H1 (cell line): ENCODE results near the gene TOP2A. TPM values are rescaled to one million over a fixed set of nuclear protein-coding genes. Genes with fewer than 3 reads are reported as not detected.

ENCODE experiments used
- CTCF ChIA-PET: fragments of 300-600 bp; sonication (Branson Sonifier 250); formaldehyde crosslinking; loops from one replicate; lab custom pipeline; 2021; ENCODE audit not compliant: partially characterized antibody; lab: Charles Lee
- POLR2A ChIA-PET: fragments of 300-600 bp; sonication (Branson Sonifier 250); formaldehyde crosslinking; loops from one replicate; lab custom pipeline; 2021; ENCODE audit warnings: inconsistent platforms; ENCODE audit not compliant: partially characterized antibody; lab: Charles Lee
- DNase-seq, 2 experiments: peaks; one replicate each; pipeline versions ENCODE4 v3.0.0 to v3.0.0-alpha.2; 2010 to 2022; ENCODE audit warnings: low spot score in 2 of 2, low read depth in 1 of 2, mixed read lengths in 1 of 2
- FAIRE-seq: peaks from 2 replicates; lab custom pipeline; 2011; peaks lifted over from hg19 to GRCh38; lab: Jason Lieb, UNC
- H2AFZ ChIP-seq: 2 replicates; pipeline ENCODE4 v1.8.1; 2012; ENCODE audit warnings: low read length, inconsistent platforms
- H2AK5ac ChIP-seq: 2 replicates; pipeline ENCODE4 v1.6.1; 2013; ENCODE audit warnings: low read depth, low read length
- H2BK120ac ChIP-seq: replicated peaks from 2 replicates; pipeline ENCODE3; 2013; ENCODE audit warnings: low read depth, low read length, inconsistent platforms
- H2BK12ac ChIP-seq: 2 replicates; pipeline ENCODE4 v1.6.1; 2013; ENCODE audit warnings: low read depth, low read length
- H2BK15ac ChIP-seq: 2 replicates; pipeline ENCODE4 v1.6.1; 2013; ENCODE audit warnings: low read length
- H2BK20ac ChIP-seq: 2 replicates; pipeline ENCODE4 v1.6.1; 2013; ENCODE audit warnings: low read length
- H2BK5ac ChIP-seq: 2 replicates; pipeline ENCODE4 v1.6.1; 2013; ENCODE audit warnings: low read depth, low read length
- H3K14ac ChIP-seq: 2 replicates; pipeline ENCODE4 v1.6.1; 2013; ENCODE audit warnings: inconsistent platforms; ENCODE audit not compliant: insufficient read length
- H3K18ac ChIP-seq: 2 replicates; pipeline ENCODE4 v1.6.1; 2013; ENCODE audit warnings: low read length; ENCODE audit errors: extremely low read depth
- H3K23ac ChIP-seq: 2 replicates; pipeline ENCODE4 v1.6.1; 2013; ENCODE audit warnings: inconsistent platforms; ENCODE audit not compliant: insufficient read length
- H3K23me2 ChIP-seq: 2 replicates; pipeline ENCODE4 v1.6.1; 2013; ENCODE audit warnings: low read depth, low read length
- H3K27ac ChIP-seq: 2 replicates; pipeline ENCODE4 v1.6.1; 2011; ENCODE audit warnings: low read depth, low read length, inconsistent platforms
- H3K27me3 ChIP-seq, 4 experiments: replicated peaks in 1 of 4; 1 replicate in 1 of 4; 2 replicates in 3 of 4; pipeline versions ENCODE4 v1.6.1 to v1.8.1; 2011 to 2013; ENCODE audit warnings: low read length in 3 of 4, mild to moderate bottlenecking in 3 of 4, inconsistent platforms in 2 of 4, mixed read lengths in 2 of 4, moderate library complexity in 1 of 4; ENCODE audit not compliant: control insufficient read depth in 3 of 4, insufficient read depth in 3 of 4; ENCODE audit errors: extremely low read depth in 1 of 4
- H3K36me3 ChIP-seq, 4 experiments: 2 replicates each; pipeline versions ENCODE4 v1.6.1 to v1.8.1; 2011 to 2013; ENCODE audit warnings: mild to moderate bottlenecking in 4 of 4, low read length in 3 of 4, moderate library complexity in 2 of 4, control low read depth in 1 of 4, inconsistent platforms in 1 of 4; ENCODE audit not compliant: insufficient read depth in 4 of 4, control insufficient read depth in 2 of 4
- H3K4ac ChIP-seq: replicated peaks from 2 replicates; pipeline ENCODE3; 2013; ENCODE audit warnings: low read length, low read depth, mixed read lengths, inconsistent platforms; ENCODE audit not compliant: insufficient read length
- H3K4me1 ChIP-seq, 4 experiments: replicated peaks in 1 of 4; 1 replicate in 1 of 4; 2 replicates in 3 of 4; pipeline versions ENCODE4 v1.6.1 to v1.8.1; 2011 to 2013; ENCODE audit warnings: low read length in 3 of 4, inconsistent platforms in 2 of 4, mixed read lengths in 1 of 4; ENCODE audit not compliant: insufficient read depth in 4 of 4, control insufficient read depth in 3 of 4
- H3K4me2 ChIP-seq, 2 experiments: 2 replicates each; pipeline versions ENCODE4 v1.6.1 to v1.8.1; 2011 to 2013; ENCODE audit warnings: low read depth in 2 of 2, low read length in 2 of 2, control low read depth in 1 of 2, inconsistent platforms in 1 of 2, mild to moderate bottlenecking in 1 of 2; ENCODE audit not compliant: insufficient read depth in 1 of 2
- H3K4me3 ChIP-seq, 4 experiments: fragments of 200-600, 300-600 bp in 1 of 4; sonication (generic), shearing (Covaris generic), sonication (Bioruptor Twin) in 1 of 4; 2 replicates each; pipeline versions ENCODE4 v1.5.1 to v1.8.1; 2011 to 2016; ENCODE audit warnings: low read length in 4 of 4, low read depth in 3 of 4, control low read depth in 2 of 4, inconsistent platforms in 2 of 4, mild to moderate bottlenecking in 2 of 4, mixed read lengths in 1 of 4, moderate library complexity in 1 of 4; ENCODE audit not compliant: insufficient read depth in 2 of 4; ENCODE audit errors: extremely low read depth in 1 of 4
- H3K56ac ChIP-seq: replicated peaks from 2 replicates; pipeline ENCODE3; 2013; ENCODE audit warnings: low read depth, mild to moderate bottlenecking, mixed read lengths, low read length, inconsistent platforms; ENCODE audit not compliant: insufficient read length
- H3K79me1 ChIP-seq: 2 replicates; pipeline ENCODE4 v1.6.1; 2013; ENCODE audit warnings: low read depth, low read length, control low read depth
- H3K79me2 ChIP-seq, 2 experiments: 2 replicates each; pipeline versions ENCODE4 v1.6.1 to v1.8.1; 2012 to 2013; ENCODE audit warnings: low read length in 2 of 2, mild to moderate bottlenecking in 2 of 2, inconsistent platforms in 1 of 2; ENCODE audit not compliant: insufficient read depth in 2 of 2, control insufficient read depth in 1 of 2
- H3K9ac ChIP-seq, 4 experiments: replicated peaks in 1 of 4; 1 replicate in 1 of 4; 2 replicates in 3 of 4; pipeline versions ENCODE4 v1.6.1 to v1.8.1; 2011 to 2013; ENCODE audit warnings: low read depth in 3 of 4, low read length in 3 of 4, control low read depth in 2 of 4, mild to moderate bottlenecking in 2 of 4, moderate library complexity in 2 of 4, inconsistent platforms in 1 of 4; ENCODE audit errors: extremely low read depth in 1 of 4
- H3K9me3 ChIP-seq, 2 experiments: 2 replicates each; pipeline versions ENCODE4 v1.6.1 to v1.8.1; 2012 to 2013; ENCODE audit warnings: mild to moderate bottlenecking in 2 of 2, moderate library complexity in 2 of 2, control low read depth in 1 of 2, inconsistent platforms in 1 of 2, low read depth in 1 of 2, low read length in 1 of 2, mixed read lengths in 1 of 2; ENCODE audit not compliant: insufficient read depth in 2 of 2
- H4K20me1 ChIP-seq, 2 experiments: replicated peaks in 1 of 2; 2 replicates each; pipeline versions ENCODE3 to v1.8.1; 2011 to 2013; ENCODE audit warnings: inconsistent platforms in 2 of 2, low read length in 2 of 2, mild to moderate bottlenecking in 1 of 2; ENCODE audit not compliant: insufficient read depth in 2 of 2, control insufficient read depth in 1 of 2
- H4K5ac ChIP-seq: 2 replicates; pipeline ENCODE4 v1.6.1; 2013; ENCODE audit warnings: low read length, low read depth, mixed read lengths, inconsistent platforms; ENCODE audit not compliant: insufficient read length
- H4K8ac ChIP-seq: 2 replicates; pipeline ENCODE4 v1.8.0; 2013; ENCODE audit warnings: mild to moderate bottlenecking, moderate library complexity, low read length, inconsistent platforms; ENCODE audit not compliant: insufficient read depth; ENCODE audit errors: extremely low read depth
- H4K91ac ChIP-seq: replicated peaks from 2 replicates; pipeline ENCODE3; 2013; ENCODE audit warnings: low read length, mixed read lengths, inconsistent platforms; ENCODE audit not compliant: insufficient read length
- BACH1 ChIP-seq: IDR thresholded peaks from 2 replicates; pipeline ENCODE4 v1.6.1; 2012; ENCODE audit warnings: low read length, improper control_type of control experiment
- CTCF ChIP-seq, 3 experiments: IDR thresholded peaks; 1 replicate in 2 of 3; 2 replicates in 1 of 3; pipeline versions ENCODE4 v1.5.1 to v1.6.1; 2011; ENCODE audit warnings: low read length in 3 of 3, mild to moderate bottlenecking in 3 of 3, inconsistent platforms in 2 of 3, low read depth in 1 of 3, moderate library complexity in 1 of 3; ENCODE audit not compliant: insufficient read depth in 1 of 3; ENCODE audit errors: control extremely low read depth in 1 of 3
- EP300 ChIP-seq, 2 experiments: IDR thresholded peaks; 1 replicate in 1 of 2; 2 replicates in 1 of 2; pipeline ENCODE4 v1.6.1; 2011 to 2012; ENCODE audit warnings: low read depth in 2 of 2, low read length in 2 of 2, mild to moderate bottlenecking in 2 of 2, borderline replicate concordance in 1 of 2, inconsistent platforms in 1 of 2, moderate library complexity in 1 of 2
- JUND ChIP-seq: IDR thresholded peaks from 2 replicates; pipeline ENCODE4 v1.6.1; 2011; ENCODE audit warnings: mild to moderate bottlenecking, improper control_type of control experiment, low read length
- KDM5A ChIP-seq: fragments of 200-600 bp; IDR thresholded peaks from 2 replicates; pipeline ENCODE4 v1.7.1; 2012; ENCODE audit warnings: mild to moderate bottlenecking, low read length, inconsistent platforms, mixed read lengths
- PHF8 ChIP-seq: fragments of 200-600 bp; sonication (generic); conservative IDR thresholded peaks from 2 replicates; pipeline ENCODE4 v1.7.1; 2012; ENCODE audit warnings: low read depth, mild to moderate bottlenecking, inconsistent platforms, low read length, moderate library complexity
- RNF2 ChIP-seq: fragments of 200-900, 300-1000 bp; sonication (generic); IDR thresholded peaks from 2 replicates; pipeline ENCODE4 v1.7.1; 2016; ENCODE audit warnings: borderline replicate concordance, low read depth, mild to moderate bottlenecking, antibody characterized with exemption, low read length; ENCODE audit not compliant: poor library complexity, severe bottlenecking; ENCODE audit errors: missing control alignments
- SIX5 ChIP-seq: IDR thresholded peaks from 2 replicates; pipeline ENCODE4 v1.6.1; 2011; ENCODE audit warnings: mild to moderate bottlenecking, low read depth, low read length
- SUZ12 ChIP-seq: fragments of 200-600 bp; sonication (generic); IDR thresholded peaks from 2 replicates; pipeline ENCODE4 v1.6.1; 2012; ENCODE audit warnings: mild to moderate bottlenecking, inconsistent platforms, low read length, moderate library complexity, mixed read lengths
- TAF1 ChIP-seq: IDR thresholded peaks from 2 replicates; pipeline ENCODE4 v1.6.1; 2011; ENCODE audit warnings: mild to moderate bottlenecking, low read depth, low read length
- WGBS, 2 experiments: shearing (Covaris generic) in 1 of 2; methylation state at CpG; one replicate each; pipeline versions ENCODE4 v1.1.6 to v1.1.7; 2013 to 2015; ENCODE audit warnings: low lambda C conversion rate in 2 of 2, mixed read lengths in 2 of 2, inconsistent platforms in 1 of 2, low coverage in 1 of 2, missing lambda C conversion rate in 1 of 2; ENCODE audit not compliant: insufficient replicate concordance in 2 of 2, insufficient coverage in 1 of 2, insufficient read length in 1 of 2; ENCODE audit errors: extremely low coverage in 1 of 2, missing lambda C conversion rate in 1 of 2; 5-methylcytosine and 5-hydroxymethylcytosine counted together
- polyA plus RNA-seq, 7 experiments: library from polyadenylated mRNA; depleted of rRNA in 3 of 7; stranded (reverse) in 5 of 7; unstranded in 2 of 7; fragments of >200 nt in 5 of 7; fragments of 200-250 nt in 2 of 7; gene quantifications; 1 replicate in 5 of 7; 2 replicates in 1 of 7; 4 replicates in 1 of 7; pipeline versions ENCODE4 v1.2.1 to v1.2.3, GENCODE V29; 2011 to 2013; ENCODE audit warnings: missing spikeins in 2 of 7, mixed read lengths in 2 of 7
- total RNA-seq: library from RNA; stranded (reverse); fragmentation: NEBNext Ultra II Directional; extraction: Animal tissue kit (Norgen Biotek cat#: 25700); gene quantifications from 2 replicates; pipeline ENCODE4 v1.2.1, GENCODE V29; 2021

The TOP2A gene
- total and polyA plus RNA-seq, 2 of the 8 experiments (the other 6 are each of a cell fraction or from before 2014, with no cell fraction given), result 83.1 to 291 TPM

- Histone ChIP-seq H3K56ac (no peak overlapping the region), H3K4me2 (peak overlapping the region; percentile 13 to 54; a peak in 3 of 4 replicates), H2BK5ac (no peak overlapping the region; the same call in 1 of the 2 replicates), H2BK20ac (no peak overlapping the region), H3K9ac (no peak overlapping the region), H4K8ac (no peak overlapping the region), H4K5ac (peak overlapping the region; percentile 60), H3K4me1 (peaks cover 0 to 12% (median 1%) of the 10 kb centered on the region in 4 experiments; a peak in 3 of 7 replicates), H2AK5ac (no peak overlapping the region), H3K4ac (no peak overlapping the region), H3K36me3 (peaks cover 23 to 91% (median 66%) of the 10 kb centered on the region in 4 experiments), H3K9me3 (no peaks in the 10 kb centered on the region), H2BK15ac (no peak overlapping the region), H3K23me2 (no peaks in the 10 kb centered on the region), H3K14ac (no peak overlapping the region), H2BK120ac (peak overlapping the region; percentile 54), H3K4me3 (peak overlapping the region in 1 of 4 experiments; percentile 38; a peak in 2 of 8 replicates), H3K27ac (peak overlapping the region; percentile 33; the same call in 1 of the 2 replicates), H4K20me1 (peaks cover 0 to 1% of the 10 kb centered on the region in 2 experiments), H3K27me3 (no peaks in the 10 kb centered on the region), H3K18ac (no peak overlapping the region; the same call in none of the 2 replicates), H4K91ac (no peak overlapping the region), H2AFZ (no peak overlapping the region), H3K79me1 (no peaks in the 10 kb centered on the region), H3K23ac (no peak overlapping the region), H3K79me2 (peaks cover 0 to 7% of the 10 kb centered on the region in 2 experiments; a peak in 1 of 4 replicates), H2BK12ac (no peak overlapping the region)
- FAIRE-seq (no peak), DNase-seq (no peak)
- WGBS, 2 experiments, result 22% methylated on average over 1 of the region's 1 CpG; no CpG with 5 or more reads in 1 of the 2 experiments
- ChIA-PET POLR2A (interaction anchor here (0.8 to 5.1 kb wide), 11 partner anchors 8 to 124 kb away, joined by 3 to 32 read pairs (median 7); no protein-coding TSS in a partner anchor), CTCF (interaction anchor here (0.7 to 2.9 kb wide), 11 partner anchors 9 to 129 kb away, joined by 3 to 17 read pairs (median 3); partner anchors contain the start of gene GJD3)
- TF ChIP-seq SUZ12 (no peak), JUND (no peak), TAF1 (no peak), CTCF (IDR thresholded peaks at IDR 0.05; ENCODE audit: control extremely low read depth in 1 of 3, insufficient read depth in 1 of 3, low read depth in 1 of 3, low read length in 3 of 3) (no peak), SIX5 (no peak), KDM5A (no peak), RNF2 (no peak), EP300 (IDR thresholded peaks at IDR 0.05; ENCODE audit: borderline replicate concordance in 1 of 2, low read depth in 2 of 2, low read length in 2 of 2) (no peak), BACH1 (no peak), PHF8 (no peak)
These were observed 7.6 kb downstream of the TOP2A start for GRCh38 chr17:40410082-40410481.
